Left kidney (tissue), 2 donors: ENCODE results near the gene PLA2G4D. TPM values are rescaled to one million over a fixed set of nuclear protein-coding genes. Genes with fewer than 3 reads are reported as not detected.

Experiments used
- DNase-seq: peaks from one replicate; pipeline ENCODE4 v3.0.0-alpha.2; 2013
- polyA plus RNA-seq: library from polyadenylated mRNA; unstranded; fragments of 120-200 nt; gene quantifications from one replicate; pipeline ENCODE4 v1.2.1, GENCODE V29; 2013; ENCODE audit not compliant: insufficient read length

The PLA2G4D gene
- polyA plus RNA-seq, 1 donor: 0.07 TPM

DNA sequence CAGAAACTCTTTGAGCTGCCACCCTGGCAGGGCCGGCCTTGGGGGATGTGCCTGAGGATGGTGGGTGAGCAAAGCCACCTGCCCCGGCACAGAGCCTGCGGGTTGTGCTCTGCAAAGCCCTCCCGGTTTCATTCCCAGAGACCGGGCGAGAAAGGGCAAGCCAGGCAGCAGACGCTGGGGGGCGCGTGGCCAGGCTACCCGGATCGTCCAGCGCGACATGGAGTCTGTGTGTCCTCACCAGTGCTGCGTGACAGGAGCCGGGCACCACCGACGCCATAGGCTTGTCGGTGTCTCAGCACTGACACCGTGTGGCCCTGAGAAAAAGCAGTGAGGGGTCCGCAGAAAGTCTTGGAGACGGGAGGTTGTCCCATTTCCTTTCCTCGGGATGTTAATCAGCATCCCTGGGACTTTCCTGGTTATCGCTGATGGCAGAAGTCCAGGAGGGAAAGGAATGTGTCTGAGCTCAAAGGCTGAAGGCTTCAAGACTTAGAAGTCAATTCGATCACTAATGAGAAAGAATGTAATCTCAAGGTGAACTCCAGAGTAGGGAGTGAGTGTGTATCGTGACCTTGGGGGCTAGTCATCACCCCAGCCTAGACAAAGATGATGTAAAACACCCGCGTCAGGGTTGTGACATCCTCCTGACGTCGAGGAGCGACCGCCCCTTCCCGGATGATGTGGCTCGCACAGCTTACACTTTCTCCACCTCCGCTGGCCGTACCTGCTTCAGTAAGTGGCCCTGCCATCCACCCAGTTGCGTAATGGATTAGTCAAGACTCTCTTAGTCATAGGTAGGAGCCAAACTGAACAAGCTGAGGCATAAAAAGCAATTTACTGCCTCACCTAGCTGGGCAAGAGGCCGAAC, 37.2 kb downstream of the PLA2G4D start:
- peak; percentile 77 for DNase-seq

DNA sequence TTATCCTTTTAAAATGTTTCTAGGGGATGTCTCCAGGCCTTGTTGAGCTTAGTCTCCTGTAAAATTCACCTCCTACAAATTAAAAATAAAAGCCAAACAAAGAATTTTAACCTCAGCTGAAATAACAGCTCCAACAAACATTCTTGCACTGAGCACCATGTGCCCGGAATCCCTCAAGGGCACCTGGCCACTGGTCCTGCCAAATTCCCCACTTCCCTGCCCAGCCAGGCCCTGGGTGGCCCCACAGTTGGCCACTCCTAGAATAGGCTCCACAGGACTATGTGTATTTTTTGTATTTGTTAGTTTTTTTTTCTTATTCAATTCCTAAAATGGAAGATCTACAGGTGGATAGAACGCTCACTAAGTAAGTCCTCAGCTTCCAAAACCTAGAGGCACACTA, 40.4 kb downstream of the PLA2G4D start:
- DNase-seq: no peak

DNA sequence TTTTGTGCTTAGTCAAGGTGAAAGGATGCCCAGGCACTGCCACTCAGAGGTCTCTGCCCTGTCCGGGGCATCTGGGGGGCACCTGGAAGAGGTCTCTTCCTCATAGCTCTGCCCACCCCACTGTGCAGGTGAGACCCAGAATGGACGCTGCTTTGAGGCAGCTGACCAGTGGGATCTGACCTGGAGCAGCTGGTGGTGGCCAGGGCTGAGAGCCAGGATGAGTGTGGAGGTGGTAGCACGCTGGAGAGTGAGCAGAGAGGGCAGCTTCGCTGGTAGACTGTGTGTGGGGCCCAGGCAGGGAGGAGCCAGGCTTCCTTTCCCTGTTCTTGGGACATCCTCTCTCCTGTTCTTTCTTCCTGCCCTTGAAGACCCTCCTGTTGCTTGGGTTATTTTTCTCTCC, 41.4 kb downstream of the PLA2G4D start:
- no peak for DNase-seq

DNA sequence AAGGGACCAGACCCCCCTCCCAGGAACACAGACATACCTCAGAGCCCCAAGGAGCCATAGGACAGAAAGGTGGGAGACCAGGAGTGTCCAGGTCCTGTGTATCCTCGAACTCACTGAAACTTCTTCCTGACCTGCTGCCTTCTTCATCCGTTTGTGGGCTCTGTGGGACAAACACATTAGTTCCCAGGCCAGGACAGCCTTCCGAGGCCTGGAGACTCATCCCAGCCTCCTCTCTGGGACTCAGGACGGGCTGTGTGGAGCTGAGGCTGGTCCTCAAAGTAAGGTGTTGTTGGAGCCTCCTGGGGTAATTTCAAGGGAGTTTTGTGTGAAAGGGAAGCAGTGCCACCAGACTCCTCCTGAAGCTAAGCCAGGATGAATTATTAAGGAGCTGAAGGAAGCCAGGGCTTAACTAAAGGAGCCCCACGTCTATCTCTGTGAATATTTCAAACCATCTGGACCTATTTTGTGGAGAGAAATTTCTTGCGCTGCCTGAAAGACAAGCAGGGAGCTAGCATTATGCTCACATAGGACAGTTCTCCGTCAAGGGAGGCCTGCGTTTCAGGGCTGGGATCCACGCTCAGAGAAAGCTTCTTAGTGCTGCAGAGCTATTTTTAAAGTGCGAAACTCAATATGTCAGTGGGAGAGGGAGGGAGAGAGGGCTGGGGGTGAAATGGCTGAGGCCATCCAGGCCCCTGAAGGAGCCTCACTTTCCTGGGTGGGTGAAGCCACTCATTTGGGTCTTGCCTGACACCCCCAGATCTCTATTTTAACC, 43.7 kb downstream of the PLA2G4D start:
- no peak for DNase-seq

DNA sequence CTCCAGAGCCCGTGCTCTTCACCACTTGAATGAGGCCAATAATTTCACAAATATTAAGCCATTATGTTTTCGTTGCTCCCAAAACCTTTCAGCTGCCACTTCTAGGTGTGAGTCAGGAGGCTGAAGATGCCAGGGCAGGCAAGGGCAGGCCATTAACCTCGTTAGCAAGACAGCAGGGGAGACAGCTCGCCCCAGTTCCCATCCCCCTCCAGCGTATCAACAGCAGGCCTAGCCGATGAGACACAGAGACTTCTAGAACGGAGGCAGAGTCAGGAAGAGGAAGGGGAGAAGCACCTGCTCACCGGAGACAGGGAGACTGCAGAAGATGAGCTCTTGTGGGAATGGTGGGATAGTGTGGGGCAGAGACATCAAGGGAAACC, 45.6 kb downstream of the PLA2G4D start:
- DNase-seq: no peak

DNA sequence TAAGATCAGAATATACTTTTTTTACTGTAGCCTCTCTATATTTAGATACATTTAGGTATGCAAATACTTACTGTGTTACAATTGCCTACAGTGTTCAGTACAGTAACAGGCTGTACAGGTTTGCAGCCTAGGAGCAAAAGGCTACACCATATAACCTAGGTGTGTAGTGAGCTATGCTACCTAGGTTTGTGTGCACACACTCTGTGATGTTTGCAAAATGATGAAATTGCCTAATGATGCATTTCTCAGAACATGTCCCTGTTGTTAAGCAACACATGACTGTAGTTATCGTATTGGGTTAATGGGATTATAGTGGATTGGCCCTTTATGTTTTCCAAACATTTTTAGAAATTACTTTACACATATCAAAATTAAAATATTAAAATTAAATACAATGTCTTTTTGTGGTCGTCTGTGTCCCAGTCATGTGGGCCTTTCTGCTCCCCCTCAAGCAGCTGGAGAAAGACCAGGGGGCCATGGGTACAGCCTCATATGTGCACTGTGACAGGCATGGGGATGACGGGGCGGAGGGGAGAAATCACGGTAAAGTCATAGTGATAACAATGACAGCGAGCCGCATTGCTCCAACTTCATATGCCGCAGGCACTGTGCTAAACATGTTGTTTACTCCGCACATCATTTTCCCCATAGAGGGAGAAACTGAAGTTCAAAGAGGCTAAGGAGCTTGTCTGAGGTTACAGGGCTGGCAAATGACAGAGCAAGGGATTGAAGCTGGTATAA, 46.1 kb downstream of the PLA2G4D start:
- DNase-seq: no peak

DNA sequence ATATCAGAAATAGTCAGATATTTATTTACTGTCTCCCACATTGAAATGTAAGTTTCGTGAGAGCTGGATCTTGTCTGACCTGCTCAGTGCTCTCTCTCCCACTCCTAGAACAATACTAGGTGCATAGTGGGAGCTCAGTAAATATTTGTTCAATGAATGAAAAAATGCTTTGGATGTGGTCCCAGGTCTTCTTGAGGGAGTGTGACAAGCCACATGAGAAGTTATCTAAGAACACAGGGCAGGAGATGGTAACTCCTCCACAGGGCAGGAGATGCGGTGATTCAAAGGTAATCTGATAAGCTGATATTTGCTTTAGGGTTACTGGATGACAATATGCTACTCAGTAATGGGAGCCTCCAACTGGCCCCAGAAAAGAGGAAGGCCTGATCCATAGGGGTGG, 47.8 kb downstream of the PLA2G4D start:
- no peak for DNase-seq

DNA sequence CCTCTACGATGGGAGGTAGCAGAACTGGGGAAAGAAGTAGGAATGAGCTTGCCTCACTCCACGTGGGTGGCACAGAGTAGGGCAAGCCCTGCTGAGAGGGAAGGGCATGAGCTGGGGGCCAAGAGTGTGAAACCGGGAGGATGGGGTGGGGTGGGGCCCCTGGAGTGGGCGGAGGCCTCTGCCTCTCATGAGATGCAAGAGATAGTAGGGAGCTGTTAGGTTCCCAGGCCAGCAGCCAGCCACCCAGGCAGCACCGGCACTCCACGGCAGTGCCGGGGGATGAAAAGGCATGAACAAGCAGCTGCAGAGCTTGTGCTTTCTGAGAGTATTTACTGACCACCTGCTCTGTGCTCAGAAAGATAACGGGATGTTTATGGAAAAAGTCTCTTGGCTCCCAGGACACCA, 49.1 kb downstream of the PLA2G4D start:
- no peak for DNase-seq

DNA sequence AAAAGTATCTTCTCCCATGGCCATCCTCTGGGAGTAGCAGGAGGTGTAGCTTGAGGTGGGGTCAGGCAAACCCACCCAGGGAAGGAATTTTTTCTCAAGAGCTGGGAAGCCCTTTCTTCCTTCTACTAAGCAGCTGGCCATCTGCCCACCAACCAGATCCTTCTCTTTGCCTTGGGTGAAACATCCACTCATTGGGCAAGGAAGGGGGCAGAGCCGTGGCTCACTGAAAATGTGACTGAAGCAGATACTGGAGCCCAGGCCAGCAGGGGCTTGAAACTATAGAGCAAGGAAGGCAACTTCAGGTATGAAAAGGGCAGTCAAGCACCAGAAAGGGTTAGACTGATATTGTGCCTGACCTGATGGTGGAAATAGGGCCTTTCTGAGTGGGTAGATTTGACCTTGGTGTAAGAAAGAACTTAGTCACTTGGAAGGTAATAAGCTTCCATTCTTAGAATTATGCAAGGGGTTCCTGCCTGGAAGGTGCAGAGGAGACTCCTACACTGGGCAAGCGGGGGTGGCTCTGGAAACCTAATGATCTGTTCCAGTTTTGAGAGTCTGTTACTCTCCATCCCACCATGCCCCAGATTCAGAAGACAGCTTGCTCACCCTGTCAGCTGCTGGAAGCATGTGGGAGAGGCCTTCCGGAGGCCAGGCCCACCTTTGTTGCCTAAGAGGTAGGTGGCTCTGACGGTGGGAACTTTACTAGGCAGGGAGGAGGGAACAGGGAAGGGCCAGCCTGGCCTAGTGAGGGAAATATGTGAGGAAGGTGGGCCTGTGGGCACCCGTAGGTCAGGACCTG, 51.6 kb downstream of the PLA2G4D start:
- no peak for DNase-seq

DNA sequence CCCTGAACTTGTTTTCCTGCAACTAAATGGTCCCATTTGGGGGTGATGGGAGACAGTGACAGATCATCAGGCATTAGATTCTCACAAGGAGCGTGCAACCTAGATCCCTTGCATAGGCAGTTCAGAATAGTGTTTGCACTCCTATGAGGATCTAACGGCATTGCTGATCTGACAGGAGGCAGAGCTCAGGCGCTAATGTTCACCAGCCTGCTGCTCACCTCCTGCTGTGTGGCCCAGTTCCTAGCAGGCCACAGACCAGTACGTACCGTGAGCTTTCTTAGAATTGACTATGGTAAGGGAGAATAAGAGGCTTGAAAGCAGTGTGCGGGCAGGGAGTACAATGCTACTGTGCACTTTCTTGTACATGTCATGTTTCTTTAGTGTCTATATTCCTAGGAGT, 56.0 kb downstream of the PLA2G4D start:
- DNase-seq: no peak

DNA sequence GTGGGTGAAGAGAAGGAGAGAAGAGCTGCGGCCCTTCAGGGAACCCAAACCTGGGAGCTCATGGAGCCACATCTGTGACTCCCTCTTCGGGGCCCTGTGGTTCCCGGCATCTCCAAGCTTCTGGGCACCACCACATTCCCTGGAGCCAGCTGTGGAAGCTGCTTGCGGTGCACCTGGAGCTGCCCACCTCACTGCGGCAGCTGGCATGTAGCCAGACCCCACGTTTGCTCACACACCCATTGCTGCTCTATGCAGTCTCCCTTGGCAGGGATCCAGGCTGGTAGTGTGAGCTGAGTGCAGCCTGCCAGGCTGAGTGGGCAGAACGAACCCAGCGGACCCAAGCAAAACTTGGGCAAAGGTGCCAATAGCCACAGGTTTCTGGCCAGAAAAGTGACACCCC, 56.7 kb downstream of the PLA2G4D start:
- DNase-seq: peak; percentile 7

DNA sequence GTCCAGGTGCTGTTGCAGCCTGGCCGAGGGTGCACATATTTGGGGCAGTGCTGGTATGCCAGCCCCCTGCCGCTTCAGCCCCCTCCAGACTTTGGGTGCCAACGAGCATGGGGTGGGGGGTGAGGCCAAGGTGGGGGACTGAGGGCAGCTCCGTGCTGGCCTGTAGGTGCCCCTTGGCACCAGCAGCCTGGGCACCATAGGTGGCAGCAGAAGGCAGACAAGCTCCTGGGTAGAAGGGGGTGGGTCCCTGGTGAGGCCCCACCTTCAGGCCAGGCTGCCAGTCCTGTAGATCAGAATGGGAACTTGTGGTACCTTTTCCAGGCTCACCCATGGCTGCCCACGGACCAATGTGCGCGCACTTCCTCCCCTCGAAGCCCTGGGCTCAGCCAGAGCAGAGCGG, 57.4 kb downstream of the PLA2G4D start:
- DNase-seq: no peak

DNA sequence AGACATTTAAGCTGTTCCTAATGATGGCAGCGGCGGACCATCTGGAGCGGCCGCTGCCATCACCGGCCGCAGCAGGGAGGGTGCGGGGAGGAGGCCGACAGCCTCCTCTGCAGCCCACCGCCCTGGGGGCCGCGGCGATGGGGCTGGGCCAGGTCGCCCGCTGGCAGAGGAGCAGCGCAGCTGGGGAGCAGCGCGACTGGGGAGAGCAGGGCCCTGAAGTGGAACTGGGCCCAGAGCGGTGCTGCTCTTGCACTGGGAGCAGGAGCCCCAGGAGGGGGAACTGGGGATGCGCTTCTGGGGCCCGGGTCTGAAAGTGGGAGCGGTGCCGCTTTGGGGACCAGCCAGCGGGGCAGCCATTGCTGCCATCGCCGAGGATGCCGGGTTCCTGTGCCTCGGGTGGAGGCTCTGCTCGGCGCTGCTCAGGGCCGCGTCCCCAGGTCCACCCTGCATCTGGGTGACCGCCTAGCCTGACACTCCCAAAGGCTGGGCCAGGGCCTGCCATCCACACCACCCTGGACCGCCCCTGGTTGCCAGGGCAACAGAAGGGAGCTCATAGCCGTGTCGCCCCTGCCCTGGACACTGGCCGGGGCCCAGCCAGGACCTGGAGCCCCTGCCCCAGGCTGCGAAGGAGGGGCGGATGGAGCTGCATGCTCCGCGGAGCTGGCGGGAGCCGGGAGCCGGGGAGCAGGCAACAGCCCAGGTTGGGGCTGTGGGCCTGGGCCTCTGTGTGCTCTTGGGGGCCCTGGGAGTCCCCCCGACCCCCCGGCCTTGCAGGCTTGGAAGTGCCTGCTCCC, 58.1 kb downstream of the PLA2G4D start:
- DNase-seq: no peak

DNA sequence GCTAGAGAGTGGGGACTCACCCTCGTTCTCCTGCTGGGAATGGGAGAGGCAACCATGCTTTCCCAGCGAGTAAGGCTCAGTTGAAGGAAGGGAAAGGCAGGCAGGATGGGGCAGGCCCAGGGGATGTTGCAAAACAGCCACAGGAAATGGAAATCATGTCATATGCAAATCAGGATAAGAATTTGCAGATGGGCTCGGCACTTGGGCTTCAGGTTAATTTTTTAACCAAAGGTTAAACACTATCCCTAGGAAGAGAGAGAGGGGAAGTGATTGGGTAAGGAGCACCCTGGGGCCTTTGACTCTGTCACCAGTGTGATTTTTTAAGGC, 59.0 kb downstream of the PLA2G4D start:
- no peak for DNase-seq

DNA sequence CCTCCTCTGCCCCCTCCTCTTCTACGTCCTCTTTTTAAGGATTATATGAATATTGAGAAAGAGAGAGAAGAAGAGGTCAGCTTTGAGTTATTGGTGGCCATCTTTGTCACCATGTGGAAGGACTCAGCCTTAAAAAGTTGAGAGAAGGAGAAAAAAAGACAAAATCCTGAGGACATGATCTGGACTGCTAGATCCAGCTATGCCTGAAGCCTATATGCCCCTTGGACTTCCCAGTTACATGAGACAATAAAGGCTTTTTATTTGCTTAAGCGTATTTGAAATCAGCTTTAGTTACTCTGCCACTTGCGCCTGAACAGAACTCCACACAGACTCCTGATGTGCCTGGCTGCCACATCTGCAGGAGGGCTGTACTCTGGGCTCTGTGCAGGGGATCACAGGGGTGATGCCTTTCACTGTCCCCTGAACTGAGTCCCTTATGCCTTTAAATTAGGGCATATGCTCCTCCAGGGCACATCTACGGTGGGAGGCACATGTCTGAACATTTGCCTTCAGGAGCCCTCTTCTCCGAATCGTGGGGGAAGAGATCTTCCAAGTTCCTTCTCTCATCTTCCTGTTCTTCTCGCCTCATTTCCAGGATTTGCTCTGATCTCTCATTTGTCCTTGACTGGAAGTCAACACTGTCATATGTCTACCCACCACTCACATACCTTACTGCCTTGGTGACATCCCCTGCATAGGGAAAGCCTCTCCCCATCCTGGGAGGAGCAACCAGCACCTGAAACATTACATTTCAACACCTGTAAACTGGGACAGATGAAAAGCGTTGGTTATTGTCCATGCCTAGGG, 59.5 kb downstream of the PLA2G4D start:
- no peak for DNase-seq

DNA sequence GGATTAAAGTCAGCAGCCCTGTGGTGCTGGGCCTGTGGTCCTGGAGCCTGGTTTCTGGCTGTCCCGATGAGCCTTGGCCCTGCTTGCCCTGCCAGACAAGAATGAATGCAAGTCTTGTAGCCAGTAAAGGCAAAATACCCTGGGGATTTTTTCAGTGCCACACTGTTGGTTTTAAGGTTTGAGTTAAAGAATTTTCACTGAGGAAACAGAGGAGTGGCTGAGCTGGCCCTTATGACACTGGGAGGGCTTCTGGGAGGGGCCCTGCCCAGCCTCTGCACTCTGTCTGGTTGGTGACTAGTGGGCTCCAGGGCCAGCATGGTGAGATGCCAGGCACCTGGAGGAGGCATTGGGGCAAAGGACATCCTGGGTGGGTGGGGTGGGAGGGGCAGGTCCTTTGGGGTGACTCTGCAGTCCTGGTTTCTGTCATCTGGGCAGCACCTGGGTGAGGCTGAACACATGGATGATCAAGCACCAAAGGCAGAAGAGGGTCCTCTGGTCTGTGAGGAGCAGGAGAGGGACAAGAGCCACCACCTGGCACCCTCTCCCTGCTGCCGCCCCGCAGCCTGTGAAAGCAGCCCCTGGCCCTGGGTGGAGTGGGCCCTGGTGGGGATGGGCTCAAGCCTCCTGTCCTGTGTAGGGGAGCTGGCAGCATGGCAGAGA, 61.0 kb downstream of the PLA2G4D start:
- no peak for DNase-seq

DNA sequence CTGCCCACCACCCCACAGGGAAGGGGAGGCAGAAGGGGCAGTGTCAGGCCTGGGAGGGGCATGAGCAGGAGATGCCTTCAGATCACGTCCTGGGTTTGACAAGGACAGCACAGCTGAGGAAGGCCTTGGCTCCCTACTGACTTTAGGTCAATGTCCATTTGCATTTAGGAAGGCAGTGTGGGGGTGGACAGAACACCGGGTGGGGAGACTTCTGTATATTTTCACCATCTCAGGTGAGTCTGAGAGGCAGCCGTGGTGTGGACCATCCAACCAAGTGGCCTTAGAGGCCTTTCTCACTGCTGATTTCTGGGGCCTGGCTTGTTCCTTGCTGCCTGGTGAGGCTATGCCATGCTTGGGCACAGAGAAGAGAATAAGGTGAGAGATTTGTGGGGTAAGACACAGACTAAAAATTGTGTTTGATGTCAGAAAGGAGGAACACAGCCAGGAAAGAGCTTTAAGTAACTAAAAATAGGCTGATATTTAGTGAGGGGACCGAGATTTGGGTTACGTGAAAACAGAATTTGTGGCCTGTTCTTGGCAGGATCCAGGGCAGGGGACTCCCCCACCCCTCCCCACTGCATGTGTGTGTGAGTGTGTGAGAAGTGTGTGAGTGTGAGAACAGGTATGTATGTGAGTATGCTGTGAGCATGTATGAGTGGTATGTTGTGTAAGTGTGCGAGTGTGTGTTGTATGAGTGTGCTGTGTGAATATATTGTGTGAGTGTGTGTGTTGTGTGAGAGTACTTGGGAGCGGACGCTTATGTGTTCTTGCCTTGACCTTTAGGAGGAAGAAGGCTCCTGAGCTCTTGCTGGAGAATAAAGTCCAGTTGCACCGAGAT, 61.8 kb downstream of the PLA2G4D start:
- no peak for DNase-seq

DNA sequence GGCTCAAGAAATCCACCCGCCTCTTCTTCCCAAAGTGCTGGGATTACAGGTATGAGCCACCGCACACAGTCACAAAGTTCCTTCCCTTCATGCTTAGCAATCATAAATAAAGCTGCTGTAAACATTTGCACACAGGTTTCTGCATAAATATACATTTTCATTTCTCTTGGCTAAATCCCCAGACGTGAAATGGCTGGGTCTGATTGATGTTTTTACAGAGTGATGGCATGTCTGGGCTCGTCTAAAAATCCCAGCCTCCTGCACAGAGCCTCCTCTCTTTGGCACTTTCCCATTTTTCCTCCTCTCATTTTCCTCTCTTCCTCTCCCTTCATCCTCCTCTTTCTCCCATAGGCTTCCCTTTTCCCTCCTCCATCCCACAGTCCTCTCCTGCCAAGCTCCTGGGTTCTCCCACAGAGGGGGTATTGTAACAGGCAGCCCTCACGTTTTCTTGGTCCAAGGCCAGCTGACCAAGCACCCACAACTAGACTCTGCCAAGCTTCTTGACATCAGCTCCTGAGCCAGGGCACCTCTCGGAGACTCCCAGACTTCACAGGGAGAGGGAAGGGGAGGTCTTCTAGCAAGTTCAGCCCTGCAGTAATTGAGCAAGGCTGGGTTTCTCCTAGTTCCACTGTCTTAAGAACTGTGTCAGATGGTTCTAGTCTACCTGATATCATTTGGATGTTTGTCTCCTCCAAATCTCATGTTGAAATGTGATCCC, 63.0 kb downstream of the PLA2G4D start:
- DNase-seq: no peak
